ENCODE results near the gene SVEP1.

The SVEP1 gene

GRCh38 chr9:110622368-110622767 is 42.8 kb upstream of the SVEP1 start:
- no peaks in the 10 kb centered on the region for H3K27me3 ChIP-seq (ENCODE audit: insufficient read depth, low read length)
- H3K9me2 ChIP-seq (ENCODE audit: low read depth, low read length), result no peaks in the 10 kb centered on the region
- no peaks in the 10 kb centered on the region for H4K20me1 ChIP-seq (ENCODE audit: insufficient read depth, low read length)
- no peaks in the 10 kb centered on the region for H3K4me1 ChIP-seq (ENCODE audit: insufficient read depth, low read length, severe bottlenecking)
- no peaks in the 10 kb centered on the region for H3F3A ChIP-seq (ENCODE audit: insufficient read depth, low read length)
- no peak overlapping the region for H3K9ac ChIP-seq (ENCODE audit: low read length)
- no peaks in the 10 kb centered on the region for H3K79me2 ChIP-seq (ENCODE audit: insufficient read depth, low read length)
- H3K4me2 ChIP-seq (ENCODE audit: low read length), result no peak overlapping the region
- no peak overlapping the region for H2AFZ ChIP-seq (ENCODE audit: low read length)
- no peaks in the 10 kb centered on the region for H3K9me3 ChIP-seq (ENCODE audit: low read length)
- H3K27ac ChIP-seq (ENCODE audit: low read depth, low read length, poor library complexity, severe bottlenecking), result no peak overlapping the region
- no peak for TF ChIP-seq CTCF (IDR thresholded peaks at IDR 0.05; ENCODE audit: low read length)
- no peak overlapping the region for H3K4me3 ChIP-seq (ENCODE audit: low read depth, low read length, poor library complexity, severe bottlenecking)
- H3K36me3 ChIP-seq (ENCODE audit: insufficient read depth, low read length), result no peaks in the 10 kb centered on the region

GRCh38 chr9:110620726-110621125 is 41.2 kb upstream of the SVEP1 start:
- Histone ChIP-seq H4K20me1 (ENCODE audit: insufficient read depth, low read length) (no peaks in the 10 kb centered on the region), H3K27me3 (ENCODE audit: insufficient read depth, low read length) (no peaks in the 10 kb centered on the region), H3K4me1 (ENCODE audit: insufficient read depth, low read length, severe bottlenecking) (no peaks in the 10 kb centered on the region), H3K9me2 (ENCODE audit: low read depth, low read length) (no peaks in the 10 kb centered on the region), H3K4me3 (ENCODE audit: low read depth, low read length, poor library complexity, severe bottlenecking) (no peak overlapping the region), H3F3A (ENCODE audit: insufficient read depth, low read length) (no peaks in the 10 kb centered on the region), H3K9ac (ENCODE audit: low read length) (no peak overlapping the region), H3K79me2 (ENCODE audit: insufficient read depth, low read length) (no peaks in the 10 kb centered on the region), H3K36me3 (ENCODE audit: insufficient read depth, low read length) (no peaks in the 10 kb centered on the region), H3K27ac (ENCODE audit: low read depth, low read length, poor library complexity, severe bottlenecking) (no peak overlapping the region), H3K4me2 (ENCODE audit: low read length) (no peak overlapping the region), H2AFZ (ENCODE audit: low read length) (no peak overlapping the region), H3K9me3 (ENCODE audit: low read length) (no peaks in the 10 kb centered on the region)
- TF ChIP-seq EZH2 (IDR thresholded peaks at IDR 0.05; ENCODE audit: borderline replicate concordance, low read length) (no peak), CTCF (IDR thresholded peaks at IDR 0.05; ENCODE audit: low read length) (no peak)

- no peak overlapping the region for H3K27ac ChIP-seq (ENCODE audit: low read depth, low read length, poor library complexity, severe bottlenecking)
- no peak overlapping the region for H3K9ac ChIP-seq (ENCODE audit: low read length)
- no peaks in the 10 kb centered on the region for H3K27me3 ChIP-seq (ENCODE audit: insufficient read depth, low read length)
- no peaks in the 10 kb centered on the region for H3K36me3 ChIP-seq (ENCODE audit: insufficient read depth, low read length)
- no peaks in the 10 kb centered on the region for H3K4me1 ChIP-seq (ENCODE audit: insufficient read depth, low read length, severe bottlenecking)
- no peak overlapping the region for H3K4me2 ChIP-seq (ENCODE audit: low read length)
- no peaks in the 10 kb centered on the region for H3K9me3 ChIP-seq (ENCODE audit: low read length)
- H3F3A ChIP-seq (ENCODE audit: insufficient read depth, low read length), result no peaks in the 10 kb centered on the region
- no peaks in the 10 kb centered on the region for H3K79me2 ChIP-seq (ENCODE audit: insufficient read depth, low read length)
- H4K20me1 ChIP-seq (ENCODE audit: insufficient read depth, low read length), result no peaks in the 10 kb centered on the region
- TF ChIP-seq EZH2 (IDR thresholded peaks at IDR 0.05; ENCODE audit: borderline replicate concordance, low read length) (no peak), CTCF (IDR thresholded peaks at IDR 0.05; ENCODE audit: low read length) (no peak)
- no peak overlapping the region for H3K4me3 ChIP-seq (ENCODE audit: low read depth, low read length, poor library complexity, severe bottlenecking)
- H2AFZ ChIP-seq (ENCODE audit: low read length), result no peak overlapping the region
- H3K9me2 ChIP-seq (ENCODE audit: low read depth, low read length), result no peaks in the 10 kb centered on the region
Observed at GRCh38 chr9:110619831-110620230, 40.3 kb upstream of the SVEP1 start.

All from OCI-LY1 (cell line).